GM19468 (cell line): ENCODE results near the gene SRRM2.

Source experiments
- ATAC-seq: cut with Tn5 transposase; IDR thresholded peaks from one replicate; pipeline ENCODE4 v1.9.1; 2021; ENCODE audit warnings: mild to moderate bottlenecking, moderate library complexity, moderate number of reproducible peaks; ENCODE audit not compliant: unreplicated experiment; ENCODE audit errors: extremely low read depth

Gene SRRM2

GRCh38 chr16:2774161-2774891, 21.9 kb downstream of the SRRM2 start:
- ATAC-seq = no peak

- no peak for ATAC-seq
Observed at GRCh38 chr16:2775131-2775716, 22.8 kb downstream of the SRRM2 start.

GRCh38 chr16:2775765-2776499, 23.5 kb downstream of the SRRM2 start:
- no peak for ATAC-seq

GRCh38 chr16:2776500-2777139, 24.2 kb downstream of the SRRM2 start:
- no peak for ATAC-seq

- ATAC-seq = peak; percentile 53
Observed at GRCh38 chr16:2777231-2777902, 24.9 kb downstream of the SRRM2 start, which contains the start of gene ELOB. Gene ELOB, minus strand, starts transcription at chr16:2777280. Its CDS starts 41 bp downstream, at chr16:2777239.

- no peak for ATAC-seq
Observed at GRCh38 chr16:2777903-2778629, 25.6 kb downstream of the SRRM2 start.

- no peak for ATAC-seq
Observed at GRCh38 chr16:2778630-2778958, 26.2 kb downstream of the SRRM2 start.

- no peak for ATAC-seq
Observed at GRCh38 chr16:2779151-2779920, 26.9 kb downstream of the SRRM2 start.

- ATAC-seq = no peak
Observed at GRCh38 chr16:2779978-2780898, 27.8 kb downstream of the SRRM2 start.

GRCh38 chr16:2782583-2783351, 30.3 kb downstream of the SRRM2 start:
- no peak for ATAC-seq

GRCh38 chr16:2783581-2784357, 31.3 kb downstream of the SRRM2 start:
- no peak for ATAC-seq

GRCh38 chr16:2784358-2785100, 32.1 kb downstream of the SRRM2 start:
- no peak for ATAC-seq

- no peak for ATAC-seq
Observed at GRCh38 chr16:2785101-2785991, 32.9 kb downstream of the SRRM2 start.

- no peak for ATAC-seq
Observed at GRCh38 chr16:2786061-2786825, 33.8 kb downstream of the SRRM2 start.
